Bronchial epithelial cell (primary cell): ENCODE data around the gene FGF19. TPM values are rescaled to one million over a fixed set of nuclear protein-coding genes. Genes with fewer than 3 reads are reported as not detected.

Experiments
- DNase-seq: peaks from one replicate; pipeline ENCODE4 v3.0.0-alpha.2; 2010; ENCODE audit warnings: low read depth
- FAIRE-seq: peaks from 2 replicates; lab custom pipeline; 2011; peaks lifted over from hg19 to GRCh38; lab: Jason Lieb, UNC
- H3K27me3 ChIP-seq: 2 replicates; pipeline ENCODE4 v1.5.1; 2011; ENCODE audit warnings: low read length; ENCODE audit not compliant: control insufficient read depth, insufficient read depth
- H3K36me3 ChIP-seq: 2 replicates; pipeline ENCODE4 v1.5.1; 2011; ENCODE audit warnings: low read length; ENCODE audit not compliant: control insufficient read depth, insufficient read depth
- H3K4me3 ChIP-seq: 2 replicates; pipeline ENCODE4 v1.5.1; 2011; ENCODE audit warnings: mild to moderate bottlenecking, low read depth, low read length, control low read depth
- total RNA-seq: library from RNA; depleted of rRNA; stranded (reverse); fragments of >200 nt; gene quantifications from 2 replicates; pipeline ENCODE4 v1.2.1, GENCODE V29; 2014
- TF ChIP-seq, protein P1 (sequence below): IDR thresholded peaks from 2 replicates; pipeline ENCODE4 v1.5.1; 2011; ENCODE audit warnings: mild to moderate bottlenecking, moderate library complexity, low read length, control low read depth, inconsistent platforms; ENCODE audit not compliant: insufficient read depth, severe bottlenecking

Gene FGF19
- total RNA-seq, 1 donor from 2014 or later, result not detected

GRCh38 chr11:69703453-69703767 is 412 bp downstream of the FGF19 start:
- FAIRE-seq, result no peak

DNA sequence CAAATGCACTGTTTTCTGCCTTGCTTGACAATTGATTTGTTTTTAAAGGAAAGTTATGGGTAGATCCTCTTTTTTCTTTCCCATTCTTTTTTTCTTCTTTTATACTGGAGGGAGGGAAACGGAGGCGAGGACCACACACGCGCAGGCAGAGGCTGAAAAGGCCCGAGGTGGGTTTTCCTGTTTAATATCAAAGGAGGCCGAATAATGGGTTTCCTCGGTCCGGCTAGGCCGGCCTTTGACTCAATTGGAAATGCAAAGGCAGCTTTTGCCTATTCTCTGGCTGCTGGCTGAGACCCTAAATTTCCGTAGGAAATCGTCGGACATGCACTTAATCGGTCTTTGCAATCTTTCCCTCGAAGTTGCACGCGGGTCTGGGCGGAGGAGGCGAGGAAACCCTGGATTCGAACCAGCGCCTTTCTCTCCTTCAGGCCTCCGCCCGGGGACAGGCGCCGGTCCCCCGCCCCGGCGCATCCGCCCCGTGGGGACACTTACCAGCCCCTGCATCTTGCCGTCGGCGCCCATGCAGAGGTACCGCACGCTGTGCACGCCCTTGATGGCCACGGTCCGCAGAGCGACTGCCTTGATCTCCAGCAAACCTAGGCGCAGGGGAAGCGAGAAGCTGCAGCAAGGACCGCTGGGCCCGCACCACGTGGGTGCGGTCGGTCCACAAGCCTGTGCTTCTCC is 911 bp downstream of the FGF19 start:
- DNase-seq, result no peak
- peaks cover 20% of the 10 kb centered on the region for H3K27me3 ChIP-seq
- no peak overlapping the region for H3K4me3 ChIP-seq
- no peak for FAIRE-seq
- TF ChIP-seq, protein P1, sequence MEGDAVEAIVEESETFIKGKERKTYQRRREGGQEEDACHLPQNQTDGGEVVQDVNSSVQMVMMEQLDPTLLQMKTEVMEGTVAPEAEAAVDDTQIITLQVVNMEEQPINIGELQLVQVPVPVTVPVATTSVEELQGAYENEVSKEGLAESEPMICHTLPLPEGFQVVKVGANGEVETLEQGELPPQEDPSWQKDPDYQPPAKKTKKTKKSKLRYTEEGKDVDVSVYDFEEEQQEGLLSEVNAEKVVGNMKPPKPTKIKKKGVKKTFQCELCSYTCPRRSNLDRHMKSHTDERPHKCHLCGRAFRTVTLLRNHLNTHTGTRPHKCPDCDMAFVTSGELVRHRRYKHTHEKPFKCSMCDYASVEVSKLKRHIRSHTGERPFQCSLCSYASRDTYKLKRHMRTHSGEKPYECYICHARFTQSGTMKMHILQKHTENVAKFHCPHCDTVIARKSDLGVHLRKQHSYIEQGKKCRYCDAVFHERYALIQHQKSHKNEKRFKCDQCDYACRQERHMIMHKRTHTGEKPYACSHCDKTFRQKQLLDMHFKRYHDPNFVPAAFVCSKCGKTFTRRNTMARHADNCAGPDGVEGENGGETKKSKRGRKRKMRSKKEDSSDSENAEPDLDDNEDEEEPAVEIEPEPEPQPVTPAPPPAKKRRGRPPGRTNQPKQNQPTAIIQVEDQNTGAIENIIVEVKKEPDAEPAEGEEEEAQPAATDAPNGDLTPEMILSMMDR, result no peak
- H3K36me3 ChIP-seq, result no peaks in the 10 kb centered on the region

More at GRCh38 chr11:69703453-69703767, 412 bp downstream of the FGF19 start:
- TF ChIP-seq, protein P1, result no peak
- Histone ChIP-seq H3K36me3 (no peaks in the 10 kb centered on the region), H3K27me3 (peaks cover 20% of the 10 kb centered on the region), H3K4me3 (no peak overlapping the region)
- no peak for DNase-seq

DNA sequence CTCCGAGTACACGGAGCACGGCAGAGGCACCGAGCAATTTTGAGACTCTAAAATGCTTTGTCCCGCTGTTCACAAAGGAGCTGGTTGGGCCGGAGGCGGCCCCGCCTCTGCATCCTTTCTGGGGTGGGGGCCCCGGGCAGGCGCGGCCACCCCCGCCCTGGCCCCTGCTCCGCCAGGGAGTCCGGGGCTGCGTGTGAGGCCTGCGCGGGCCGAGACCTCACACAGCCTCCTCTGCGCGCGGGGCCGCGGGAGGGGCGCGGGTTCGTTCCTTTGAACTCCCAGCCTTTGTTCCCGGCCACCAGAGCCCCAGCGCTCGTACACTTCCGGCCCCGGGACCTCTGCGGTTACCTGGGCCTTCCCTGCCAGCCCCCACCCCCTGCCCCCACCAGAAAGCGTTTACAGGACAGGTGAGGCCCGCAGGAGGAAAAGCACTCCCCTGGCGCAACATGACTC is 1.6 kb downstream of the FGF19 start:
- TF ChIP-seq, protein P1, result no peak
- no peak for DNase-seq
- Histone ChIP-seq H3K27me3 (peaks cover 20% of the 10 kb centered on the region), H3K4me3 (no peak overlapping the region), H3K36me3 (no peaks in the 10 kb centered on the region)
- no peak for FAIRE-seq

GRCh38 chr11:69700278-69701140 is 3.3 kb downstream of the FGF19 start:
- Histone ChIP-seq H3K27me3 (peaks cover 18% of the 10 kb centered on the region), H3K36me3 (no peaks in the 10 kb centered on the region), H3K4me3 (no peak overlapping the region)
- TF ChIP-seq, protein P1, result no peak
- no peak for FAIRE-seq
- DNase-seq, result no peak

GRCh38 chr11:69699213-69699612 is 4.6 kb downstream of the FGF19 start:
- Histone ChIP-seq H3K36me3 (no peaks in the 10 kb centered on the region), H3K4me3 (no peak overlapping the region), H3K27me3 (peaks cover 15% of the 10 kb centered on the region)
- TF ChIP-seq, protein P1, result no peak
- FAIRE-seq (no peak), DNase-seq (no peak)
